ENCODE data around the gene PTAFR. TPM values are rescaled to one million over a fixed set of nuclear protein-coding genes. Genes with fewer than 3 reads are reported as not detected.

The PTAFR gene
- total RNA-seq, 1 donor from 2014 or later = 52.8 TPM

- H3K4me3 ChIP-seq = no peak overlapping the region
- TF ChIP-seq CTCF (IDR thresholded peaks at IDR 0.05) = no peak
- H3K27ac ChIP-seq = peak overlapping the region; percentile 75
- no peak for ATAC-seq
- H3K9me3 ChIP-seq = no peaks in the 10 kb centered on the region
- DNase-seq = no peak
- intact Hi-C loops (cut with DNase I) = no loop called here
- no peaks in the 10 kb centered on the region for H3K4me1 ChIP-seq
- no peaks in the 10 kb centered on the region for H3K36me3 ChIP-seq
- H3K27me3 ChIP-seq (ENCODE audit: low read depth) = no peaks in the 10 kb centered on the region
Measured at GRCh38 chr1:28110555-28110954, 65.9 kb downstream of the PTAFR start.

GRCh38 chr1:28109639-28110038 lies 66.9 kb downstream of the PTAFR start:
- intact Hi-C loops (cut with DNase I) = no loop called here
- ATAC-seq (no peak), DNase-seq (no peak)
- Histone ChIP-seq H3K4me1 (peaks cover 4% of the 10 kb centered on the region), H3K36me3 (no peaks in the 10 kb centered on the region), H3K9me3 (no peaks in the 10 kb centered on the region), H3K27me3 (ENCODE audit: low read depth) (no peaks in the 10 kb centered on the region), H3K27ac (no peak overlapping the region), H3K4me3 (no peak overlapping the region)
- no peak for TF ChIP-seq CTCF (IDR thresholded peaks at IDR 0.05)

- DNase-seq (no peak), ATAC-seq (no peak)
- TF ChIP-seq CTCF (IDR thresholded peaks at IDR 0.05) = no peak
- no peaks in the 10 kb centered on the region for H3K36me3 ChIP-seq
- peaks cover 4% of the 10 kb centered on the region for H3K4me1 ChIP-seq
- H3K4me3 ChIP-seq = no peak overlapping the region
- intact Hi-C loops (cut with DNase I) = no loop called here
- no peaks in the 10 kb centered on the region for H3K27me3 ChIP-seq (ENCODE audit: low read depth)
- H3K9me3 ChIP-seq = no peaks in the 10 kb centered on the region
- no peak overlapping the region for H3K27ac ChIP-seq
Measured at GRCh38 chr1:28108001-28108400, 68.5 kb downstream of the PTAFR start.

GRCh38 chr1:28104866-28105467 lies 71.5 kb downstream of the PTAFR start:
- Histone ChIP-seq H3K4me1 (peaks cover 4% of the 10 kb centered on the region), H3K9me3 (no peaks in the 10 kb centered on the region), H3K4me3 (peak overlapping the region; percentile 34), H3K27ac (peak overlapping the region; percentile 34), H3K36me3 (no peaks in the 10 kb centered on the region), H3K27me3 (ENCODE audit: low read depth) (no peaks in the 10 kb centered on the region)
- TF ChIP-seq CTCF (IDR thresholded peaks at IDR 0.05) = no peak
- intact Hi-C loops (cut with DNase I) = no loop called here
- ATAC-seq = peak; percentile 96
- DNase-seq = peak; percentile 54

- Histone ChIP-seq H3K27ac (no peak overlapping the region), H3K36me3 (no peaks in the 10 kb centered on the region), H3K27me3 (ENCODE audit: low read depth) (no peaks in the 10 kb centered on the region), H3K4me1 (peaks cover 4% of the 10 kb centered on the region), H3K9me3 (no peaks in the 10 kb centered on the region), H3K4me3 (no peak overlapping the region)
- intact Hi-C loops (cut with DNase I) = no loop called here
- DNase-seq = no peak
- TF ChIP-seq CTCF (IDR thresholded peaks at IDR 0.05) = no peak
- ATAC-seq = no peak
Measured at GRCh38 chr1:28102189-28102588, 74.3 kb downstream of the PTAFR start.
